Endothelial cell of umbilical vein (primary cell): ENCODE results near the gene NEDD1. TPM values are rescaled to one million over a fixed set of nuclear protein-coding genes. Genes with fewer than 3 reads are reported as not detected.
A peak's percentile ranks its signal among the peaks of the same experiment; 100 is the strongest.

Experiments used
- BruUV-seq: library from RNA; stranded (reverse); fragments of 400-500 nt; replicated peaks from 2 replicates; lab custom pipeline; 2021; lab: Mats Ljungman, UMichigan
- CTCF ChIA-PET: fragments of 300-600, 350-600 bp; sonication (Branson Sonifier 250); formaldehyde crosslinking; loops from one replicate; lab custom pipeline; 2021; ENCODE audit warnings: antibody characterized with exemption, inconsistent platforms; lab: Charles Lee
- POLR2A ChIA-PET: fragments of 300-600, 350-600 bp; sonication (Branson Sonifier 250); formaldehyde crosslinking; loops from one replicate; lab custom pipeline; 2021; ENCODE audit warnings: antibody characterized with exemption, inconsistent platforms; lab: Charles Lee
- DNase-seq: peaks from one replicate; pipeline ENCODE4 v3.0.0-alpha.2; 2011; ENCODE audit warnings: low read depth, low spot score
- FAIRE-seq: peaks from 2 replicates; lab custom pipeline; 2011; peaks lifted over from hg19 to GRCh38; lab: Jason Lieb, UNC
- H2AFZ ChIP-seq: 2 replicates; pipeline ENCODE4 v1.6.0; 2012; ENCODE audit warnings: low read depth, low read length, control low read depth, inconsistent platforms
- H3K27ac ChIP-seq: 2 replicates; pipeline ENCODE4 v1.5.1; 2011; ENCODE audit warnings: low read depth, mild to moderate bottlenecking, control low read depth, low read length, moderate library complexity; ENCODE audit not compliant: insufficient read depth
- H3K27me3 ChIP-seq, 2 experiments: 2 replicates each; pipeline versions ENCODE4 v1.6.0 to v1.6.1; 2011; ENCODE audit warnings: low read length in 2 of 2, mixed read lengths in 1 of 2; ENCODE audit not compliant: control insufficient read depth in 2 of 2, insufficient read depth in 2 of 2
- H3K36me3 ChIP-seq, 2 experiments: 2 replicates in 1 of 2; 3 replicates in 1 of 2; pipeline ENCODE4 v1.5.1; 2011; ENCODE audit warnings: low read length in 2 of 2, mild to moderate bottlenecking in 1 of 2, moderate library complexity in 1 of 2; ENCODE audit not compliant: control insufficient read depth in 2 of 2, insufficient read depth in 2 of 2; ENCODE audit errors: extremely low read depth in 1 of 2
- H3K4me1 ChIP-seq: 3 replicates; pipeline ENCODE4 v1.5.1; 2011; ENCODE audit warnings: mild to moderate bottlenecking, low read length; ENCODE audit not compliant: control insufficient read depth, insufficient read depth; ENCODE audit errors: extremely low read depth
- H3K4me2 ChIP-seq: 2 replicates; pipeline ENCODE4 v1.6.1; 2011; ENCODE audit warnings: low read length, control low read depth, mixed read lengths; ENCODE audit not compliant: insufficient read depth
- H3K4me3 ChIP-seq, 3 experiments: fragments of 200-600 bp in 1 of 3; sonication (generic), shearing (Covaris generic) in 1 of 3; replicated peaks in 1 of 3; 2 replicates each; pipeline ENCODE4 v1.5.1; 2011 to 2016; ENCODE audit warnings: control low read depth in 3 of 3, low read length in 3 of 3, mild to moderate bottlenecking in 2 of 3, inconsistent platforms in 1 of 3, low read depth in 1 of 3, moderate library complexity in 1 of 3; ENCODE audit not compliant: insufficient read depth in 1 of 3
- H3K79me2 ChIP-seq: 2 replicates; pipeline ENCODE4 v1.6.0; 2012; ENCODE audit warnings: low read length, inconsistent platforms; ENCODE audit not compliant: control insufficient read depth, insufficient read depth
- H3K9ac ChIP-seq: replicated peaks from 2 replicates; pipeline ENCODE3; 2011; ENCODE audit warnings: low read length, control low read depth; ENCODE audit not compliant: insufficient read depth; ENCODE audit errors: extremely low read depth
- H3K9me1 ChIP-seq: replicated peaks from 3 replicates; pipeline ENCODE4 v1.6.0; 2011; ENCODE audit warnings: mild to moderate bottlenecking, low read length; ENCODE audit not compliant: control insufficient read depth, insufficient read depth; ENCODE audit errors: extremely low read depth
- H3K9me3 ChIP-seq: replicated peaks from 2 replicates; pipeline ENCODE4 v1.5.1; 2012; ENCODE audit warnings: low read length, inconsistent platforms; ENCODE audit not compliant: control insufficient read depth, insufficient read depth
- H4K20me1 ChIP-seq: replicated peaks from 2 replicates; pipeline ENCODE3; 2011; ENCODE audit warnings: mild to moderate bottlenecking, low read length; ENCODE audit not compliant: control insufficient read depth, insufficient read depth; ENCODE audit errors: extremely low read depth
- CTCF ChIP-seq, 2 donors: IDR thresholded peaks; 1 replicate in 1 of 2; 2 replicates in 1 of 2; pipeline ENCODE4 v1.5.1; 2011; ENCODE audit warnings: low read length in 2 of 2, mild to moderate bottlenecking in 2 of 2, moderate library complexity in 2 of 2, control low read depth in 1 of 2, inconsistent platforms in 1 of 2, low read depth in 1 of 2; ENCODE audit not compliant: insufficient read depth in 1 of 2; ENCODE audit errors: extremely low read depth in 1 of 2
- EZH2 ChIP-seq: IDR thresholded peaks from 2 replicates; pipeline ENCODE4 v1.6.1; 2012; ENCODE audit warnings: borderline replicate concordance, low read depth, mild to moderate bottlenecking, moderate library complexity, low read length, inconsistent platforms; ENCODE audit not compliant: severe bottlenecking
- FOS ChIP-seq: IDR thresholded peaks from 2 replicates; pipeline ENCODE4 v1.6.1; 2011; ENCODE audit warnings: mild to moderate bottlenecking, low read length, moderate library complexity, borderline replicate concordance; ENCODE audit not compliant: insufficient read depth
- GATA2 ChIP-seq: IDR thresholded peaks from 2 replicates; pipeline ENCODE4 v1.7.0; 2011; ENCODE audit warnings: low read depth, mild to moderate bottlenecking, moderate library complexity, mixed read lengths, low read length; ENCODE audit not compliant: insufficient read length, insufficient read depth
- JUN ChIP-seq: IDR thresholded peaks from 2 replicates; pipeline ENCODE4 v1.6.1; 2011; ENCODE audit warnings: borderline replicate concordance, low read depth; ENCODE audit not compliant: insufficient read length, insufficient read depth
- MAX ChIP-seq: IDR thresholded peaks from 2 replicates; pipeline ENCODE4 v1.6.1; 2011; ENCODE audit not compliant: insufficient read depth, insufficient read length
- MYC ChIP-seq: IDR thresholded peaks from one replicate; pipeline ENCODE4 v1.6.1; 2011; ENCODE audit warnings: mild to moderate bottlenecking, low read depth, low read length
- POLR2A ChIP-seq: IDR thresholded peaks from 2 replicates; pipeline ENCODE4 v1.6.1; 2012; ENCODE audit warnings: low read depth, mild to moderate bottlenecking, control low read depth, low read length
- POLR2AphosphoS5 ChIP-seq: IDR thresholded peaks from 2 replicates; pipeline ENCODE4 v1.6.1; 2012; ENCODE audit warnings: low read depth, mild to moderate bottlenecking, control low read depth, low read length, moderate library complexity; ENCODE audit not compliant: insufficient read depth
- dilution Hi-C: fragments of 300-500 bp; cut with MboI; formaldehyde crosslinking; loops from one replicate; pipeline ENCODE4 v1.15.0; 2019; ENCODE audit warnings: low sequenced_read_pairs; ENCODE audit not compliant: extremely low pct_ligation_motif_present
- intact Hi-C: fragments of 100-400 bp; cut with micrococcal nuclease; formaldehyde crosslinking; loops from one replicate; pipeline ENCODE4 v1.10.0; 2022
- polyA plus RNA-seq, 4 experiments: library from polyadenylated mRNA; depleted of rRNA in 3 of 4; stranded (reverse) in 3 of 4; unstranded in 1 of 4; fragments of >200 nt; gene quantifications; 2 replicates each; pipeline versions ENCODE4 v1.2.1 to v1.2.3, GENCODE V29; 2011 to 2012; ENCODE audit warnings: missing spikeins in 1 of 4
- total RNA-seq: library from RNA; stranded (reverse); gene quantifications from 2 replicates; pipeline ENCODE4 v1.2.3, GENCODE V29; 2021

The NEDD1 gene
- total and polyA plus RNA-seq, 2 donors (not counting 3 experiments of a cell fraction or from before 2014, with no cell fraction given) = 9.8 to 25.4 TPM

GRCh38 chr12:96907671-96908422, 790 bp downstream of the NEDD1 start:
- peaks cover 33% of the 10 kb centered on the region for H3K79me2 ChIP-seq

More at GRCh38 chr12:96907671-96908422, 790 bp downstream of the NEDD1 start:
- no peaks in the 10 kb centered on the region for H3K36me3 ChIP-seq
- DNase-seq (peak; percentile 59), FAIRE-seq (no peak)
- dilution Hi-C loops = no loop called here
- CTCF ChIA-PET = interaction anchor here (1.5 kb wide), 1 partner anchor 10 kb away, joined by 6 read pairs; no protein-coding TSS in a partner anchor
- TF ChIP-seq MYC (no peak), FOS (no peak), POLR2AphosphoS5 (no peak), POLR2A (no peak), JUN (no peak), EZH2 (no peak), GATA2 (no peak), MAX (no peak), CTCF (IDR thresholded peaks at IDR 0.05; ENCODE audit: extremely low read depth in 1 of 2, insufficient read depth in 1 of 2, low read depth in 1 of 2, low read length in 2 of 2) (no peak)
- POLR2A ChIA-PET = no interaction called here
- no peaks in the 10 kb centered on the region for H4K20me1 ChIP-seq
- H3K9ac ChIP-seq = peak overlapping the region; percentile 73
- peak overlapping the region; percentile 85 for H3K4me2 ChIP-seq
- TSS peak; percentile 52 for BruUV-seq
- intact Hi-C loops = loop anchor here (1.0 to 2.0 kb wide), 3 partner anchors 19 to 330 kb away; no protein-coding TSS in a partner anchor
- H3K4me3 ChIP-seq = peak overlapping the region; percentile 77 to 92 (median 90)
- no peaks in the 10 kb centered on the region for H3K9me1 ChIP-seq
- peak overlapping the region; percentile 49 for H3K27ac ChIP-seq
- peaks cover 19% of the 10 kb centered on the region for H3K4me1 ChIP-seq
- no peaks in the 10 kb centered on the region for H3K27me3 ChIP-seq
- peak overlapping the region; percentile 90 for H2AFZ ChIP-seq
- H3K9me3 ChIP-seq = no peaks in the 10 kb centered on the region
